ENCODE data around the gene AP3M1.

DNA sequence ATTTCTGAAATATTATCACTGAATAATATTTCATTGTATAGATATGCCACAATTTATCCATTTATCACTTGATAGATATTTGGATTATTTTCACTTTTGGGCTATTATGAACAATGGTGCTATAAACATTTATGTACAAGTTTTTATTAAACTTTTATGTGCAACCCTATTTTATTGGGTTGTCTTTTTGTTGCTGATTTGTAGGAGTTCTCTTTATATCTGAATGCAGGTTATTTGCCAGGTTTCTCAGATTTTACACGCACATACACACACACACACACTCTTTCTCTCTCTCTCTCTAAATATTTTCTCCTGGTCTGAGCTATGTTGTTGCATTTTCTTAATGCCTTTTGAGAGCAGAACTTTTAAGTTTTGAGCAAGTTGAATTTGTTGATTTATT, 36.6 kb upstream of the AP3M1 start:
- TF ChIP-seq, protein P1, sequence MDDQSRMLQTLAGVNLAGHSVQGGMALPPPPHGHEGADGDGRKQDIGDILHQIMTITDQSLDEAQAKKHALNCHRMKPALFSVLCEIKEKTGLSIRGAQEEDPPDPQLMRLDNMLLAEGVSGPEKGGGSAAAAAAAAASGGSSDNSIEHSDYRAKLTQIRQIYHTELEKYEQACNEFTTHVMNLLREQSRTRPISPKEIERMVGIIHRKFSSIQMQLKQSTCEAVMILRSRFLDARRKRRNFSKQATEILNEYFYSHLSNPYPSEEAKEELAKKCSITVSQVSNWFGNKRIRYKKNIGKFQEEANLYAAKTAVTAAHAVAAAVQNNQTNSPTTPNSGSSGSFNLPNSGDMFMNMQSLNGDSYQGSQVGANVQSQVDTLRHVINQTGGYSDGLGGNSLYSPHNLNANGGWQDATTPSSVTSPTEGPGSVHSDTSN (IDR thresholded peaks at IDR 0.05), result no peak
- TF ChIP-seq POLR2A (IDR thresholded peaks at IDR 0.05; ENCODE audit: low read length) (no peak), ZFP36 (IDR thresholded peaks at IDR 0.05; ENCODE audit: borderline replicate concordance, partially characterized antibody) (no peak)
- TF ChIP-seq, protein P2, sequence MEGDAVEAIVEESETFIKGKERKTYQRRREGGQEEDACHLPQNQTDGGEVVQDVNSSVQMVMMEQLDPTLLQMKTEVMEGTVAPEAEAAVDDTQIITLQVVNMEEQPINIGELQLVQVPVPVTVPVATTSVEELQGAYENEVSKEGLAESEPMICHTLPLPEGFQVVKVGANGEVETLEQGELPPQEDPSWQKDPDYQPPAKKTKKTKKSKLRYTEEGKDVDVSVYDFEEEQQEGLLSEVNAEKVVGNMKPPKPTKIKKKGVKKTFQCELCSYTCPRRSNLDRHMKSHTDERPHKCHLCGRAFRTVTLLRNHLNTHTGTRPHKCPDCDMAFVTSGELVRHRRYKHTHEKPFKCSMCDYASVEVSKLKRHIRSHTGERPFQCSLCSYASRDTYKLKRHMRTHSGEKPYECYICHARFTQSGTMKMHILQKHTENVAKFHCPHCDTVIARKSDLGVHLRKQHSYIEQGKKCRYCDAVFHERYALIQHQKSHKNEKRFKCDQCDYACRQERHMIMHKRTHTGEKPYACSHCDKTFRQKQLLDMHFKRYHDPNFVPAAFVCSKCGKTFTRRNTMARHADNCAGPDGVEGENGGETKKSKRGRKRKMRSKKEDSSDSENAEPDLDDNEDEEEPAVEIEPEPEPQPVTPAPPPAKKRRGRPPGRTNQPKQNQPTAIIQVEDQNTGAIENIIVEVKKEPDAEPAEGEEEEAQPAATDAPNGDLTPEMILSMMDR (IDR thresholded peaks at IDR 0.05), result no peak
